Bone marrow (tissue), 2 donors: ENCODE results near the gene SPESP1.
"Not testable (repeated sequence)": the region's sequence is repeated elsewhere in the genome, so short reads cannot be mapped to it uniquely, and the experiment has no call there.

Experiments
- DNase-seq, 2 donors: peaks; one replicate each; lab custom pipeline; 2025; lab: John Stamatoyannopoulos, UW

SPESP1 gene

GRCh38 chr15:68963719-68964118 is 33.4 kb downstream of the SPESP1 start:
- not testable (repeated sequence) for DNase-seq

DNA sequence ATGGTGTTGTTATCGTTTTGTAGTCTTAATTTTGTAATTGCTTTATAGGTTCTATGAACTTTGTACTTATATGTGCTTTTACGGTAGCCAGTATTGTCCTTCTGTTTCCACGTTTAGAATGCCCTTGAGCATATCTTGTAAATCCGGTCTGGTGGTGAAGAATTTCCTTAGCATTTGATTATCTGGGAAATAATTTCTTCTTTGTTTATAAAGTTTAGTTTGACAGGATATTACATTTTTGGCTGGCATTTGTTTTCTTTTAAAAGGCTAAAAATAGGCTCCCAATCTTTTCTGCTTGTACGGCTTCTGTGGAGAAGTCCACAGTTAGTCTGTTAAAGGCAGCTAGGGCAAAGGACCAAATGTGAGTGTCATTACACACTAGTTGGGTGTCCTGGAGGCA is 36.7 kb downstream of the SPESP1 start:
- DNase-seq: no peak

- no peak for DNase-seq
Observed at GRCh38 chr15:68967948-68968347, 37.6 kb downstream of the SPESP1 start.

GRCh38 chr15:68969298-68969697 is 39.0 kb downstream of the SPESP1 start:
- no peak for DNase-seq

DNA sequence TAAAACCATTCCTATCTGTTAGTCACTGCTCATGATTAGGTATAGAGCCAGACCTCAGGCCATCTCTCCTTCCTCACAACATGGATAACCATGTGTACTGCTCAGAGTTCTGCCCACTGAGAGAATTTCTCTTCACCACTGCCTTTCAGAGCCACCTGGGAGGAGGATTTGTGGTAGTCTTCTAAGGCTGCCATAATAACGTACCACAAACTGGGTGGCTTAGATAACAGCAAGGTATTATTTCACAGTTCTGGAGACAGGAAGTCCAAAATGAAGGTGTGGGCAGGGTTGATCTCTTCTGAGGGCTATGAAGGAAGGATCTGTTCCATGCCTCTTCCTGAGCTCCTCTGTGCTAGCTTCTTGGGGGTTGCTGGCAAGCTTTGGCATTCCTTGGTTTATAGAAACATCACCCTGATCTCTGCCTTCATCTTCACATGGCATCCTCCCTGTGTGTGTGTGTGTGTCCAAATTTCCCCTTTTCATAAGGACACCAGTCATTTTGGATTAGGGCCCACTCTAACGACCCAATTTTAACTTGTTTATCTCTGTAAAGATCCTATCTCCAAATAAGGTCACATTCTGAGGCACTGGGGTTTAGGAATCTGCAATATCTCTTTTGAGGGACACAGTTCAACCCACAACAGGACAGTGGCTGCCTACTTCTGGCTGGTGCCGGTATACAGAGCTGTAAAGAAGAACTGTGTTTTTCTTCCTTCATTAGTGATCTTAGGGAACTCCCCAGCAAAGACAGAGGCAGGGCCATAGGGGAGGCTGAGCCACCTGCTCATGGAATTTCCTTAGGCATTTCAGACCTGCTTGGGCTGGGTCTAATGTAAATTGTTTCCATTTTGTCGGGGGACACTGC is 42.1 kb downstream of the SPESP1 start:
- no peak for DNase-seq

- not testable (repeated sequence) for DNase-seq
Observed at GRCh38 chr15:68975651-68976160, 45.4 kb downstream of the SPESP1 start.

DNA sequence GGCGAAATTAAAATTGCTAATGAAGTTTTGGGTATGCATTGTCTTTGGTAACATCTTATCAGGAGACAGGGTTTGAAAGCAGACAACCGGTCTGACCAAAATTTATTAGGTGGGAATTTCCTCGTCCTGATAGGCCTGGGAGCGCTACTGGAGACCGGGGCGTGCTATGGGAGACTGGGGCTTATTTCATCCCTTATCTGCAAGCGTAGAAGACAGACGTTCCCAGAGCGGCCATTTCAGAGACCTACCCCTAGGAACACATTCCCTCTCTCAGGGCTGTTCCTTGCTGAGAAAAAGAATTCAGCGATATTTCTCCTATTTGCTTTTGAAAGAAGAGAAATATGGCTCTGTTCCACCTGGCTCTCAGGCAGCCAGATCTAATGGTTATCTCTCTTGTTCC is 47.1 kb downstream of the SPESP1 start:
- not testable (repeated sequence) for DNase-seq

- DNase-seq: no peak
Observed at GRCh38 chr15:68979006-68979405, 48.7 kb downstream of the SPESP1 start.

DNA sequence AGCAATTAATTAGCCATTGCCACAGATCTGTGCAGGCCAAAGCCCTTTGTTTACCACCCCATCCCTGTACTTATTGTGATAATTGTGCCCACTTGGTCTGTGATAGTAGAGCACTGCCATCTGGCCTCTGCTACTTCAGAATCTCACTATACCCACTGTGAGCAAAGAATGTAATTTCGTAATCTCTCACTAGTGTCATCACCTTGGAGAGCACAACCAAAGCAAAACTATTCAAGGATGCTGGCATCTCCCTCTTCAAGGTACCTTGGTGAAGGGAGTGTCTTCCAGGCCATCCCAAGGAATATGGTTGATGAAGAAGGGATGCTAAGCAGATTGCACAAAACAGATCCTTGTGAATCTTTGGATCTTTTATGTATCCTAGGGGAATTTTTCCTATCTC is 49.5 kb downstream of the SPESP1 start:
- no peak for DNase-seq

DNA sequence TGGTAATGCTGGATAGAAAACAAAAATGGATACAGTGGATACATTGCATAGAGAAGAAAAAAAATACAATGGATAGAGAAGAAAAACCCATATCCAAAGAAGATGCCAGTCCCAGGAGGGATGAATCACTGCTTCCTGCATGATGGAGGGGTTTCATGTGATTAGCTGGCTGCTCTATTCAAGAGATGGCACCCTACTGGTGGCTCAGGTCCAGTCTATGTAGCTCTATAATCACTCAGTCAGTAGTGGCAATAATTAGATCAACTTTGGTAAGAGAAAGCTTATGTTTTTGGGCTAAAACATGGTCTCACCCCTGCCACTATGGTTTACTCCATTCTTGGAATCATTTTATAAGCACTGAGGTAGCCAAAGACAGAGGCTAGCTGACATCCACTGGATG is 50.5 kb downstream of the SPESP1 start:
- DNase-seq: no peak

- DNase-seq: no peak
Observed at GRCh38 chr15:68981941-68982340, 51.6 kb downstream of the SPESP1 start.

DNA sequence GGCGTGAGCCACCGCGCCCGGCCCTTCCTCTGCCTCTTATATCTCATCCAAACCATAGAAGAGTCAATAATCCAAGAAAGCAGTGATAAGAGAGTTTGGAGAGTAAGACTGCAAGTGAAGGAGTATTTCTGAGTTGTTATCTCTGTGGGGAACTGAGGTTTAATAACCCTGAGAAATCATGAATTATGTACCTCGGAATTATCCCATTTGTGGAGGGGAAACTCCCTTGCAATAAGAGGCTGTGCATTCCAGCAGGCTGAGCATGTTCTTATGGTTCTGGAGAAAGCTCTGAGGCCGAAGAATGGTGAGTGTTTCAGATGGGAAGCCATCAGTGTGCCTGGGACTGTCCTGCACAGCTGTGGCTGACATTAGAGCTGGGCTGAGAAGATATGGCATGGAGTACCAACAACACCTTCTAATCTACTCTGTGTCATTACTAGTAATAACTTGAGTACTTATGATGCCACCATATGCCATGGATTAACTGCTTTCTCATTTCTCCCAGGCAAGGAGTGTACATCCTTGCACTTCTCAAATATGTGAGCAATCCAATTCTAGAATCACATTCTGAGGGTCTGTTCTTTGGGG is 52.7 kb downstream of the SPESP1 start:
- DNase-seq: no peak

DNA sequence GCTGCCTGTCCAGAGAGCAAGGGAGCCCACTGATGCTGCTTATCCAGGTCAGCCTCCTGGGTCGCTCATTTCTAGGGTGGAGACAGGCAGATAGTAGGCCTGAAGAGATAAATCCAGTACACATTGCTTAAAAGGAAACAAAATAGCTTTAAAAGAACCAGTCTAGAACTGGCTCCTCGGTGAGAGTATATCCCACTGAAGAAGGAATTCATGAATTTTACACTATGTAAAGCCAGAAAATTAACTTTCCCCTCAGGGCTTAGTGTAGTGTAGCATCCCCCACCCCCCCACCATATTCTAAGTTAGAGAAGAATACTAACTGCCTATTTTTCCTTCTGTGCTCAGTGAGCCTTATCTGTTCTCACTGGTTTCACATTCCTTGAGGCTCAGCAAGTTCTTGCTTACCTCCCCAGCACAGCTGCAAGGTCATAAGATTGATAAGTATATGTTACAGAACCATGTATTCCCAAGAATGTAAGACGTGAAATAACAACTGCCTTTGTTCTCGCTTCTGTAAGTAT is 53.7 kb downstream of the SPESP1 start:
- DNase-seq: no peak

DNA sequence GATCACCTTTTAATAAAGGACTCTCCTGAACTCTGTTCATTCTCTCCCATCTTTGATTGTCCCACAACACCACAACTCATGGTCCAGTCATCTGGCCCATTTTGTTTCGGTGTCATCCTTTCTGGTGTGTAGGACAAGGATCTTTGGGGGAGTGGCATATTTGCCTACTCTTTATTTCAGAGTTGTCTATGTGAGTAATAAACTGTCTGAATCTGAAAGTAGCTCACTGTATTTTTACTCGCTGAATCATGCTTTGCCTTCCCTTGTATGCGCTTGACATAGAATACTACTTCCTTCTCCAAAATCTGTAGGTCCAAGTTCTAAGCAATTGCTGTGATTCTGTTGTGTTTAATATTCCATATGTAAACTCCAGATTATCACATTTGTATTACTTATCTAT is 54.3 kb downstream of the SPESP1 start:
- no peak for DNase-seq

DNA sequence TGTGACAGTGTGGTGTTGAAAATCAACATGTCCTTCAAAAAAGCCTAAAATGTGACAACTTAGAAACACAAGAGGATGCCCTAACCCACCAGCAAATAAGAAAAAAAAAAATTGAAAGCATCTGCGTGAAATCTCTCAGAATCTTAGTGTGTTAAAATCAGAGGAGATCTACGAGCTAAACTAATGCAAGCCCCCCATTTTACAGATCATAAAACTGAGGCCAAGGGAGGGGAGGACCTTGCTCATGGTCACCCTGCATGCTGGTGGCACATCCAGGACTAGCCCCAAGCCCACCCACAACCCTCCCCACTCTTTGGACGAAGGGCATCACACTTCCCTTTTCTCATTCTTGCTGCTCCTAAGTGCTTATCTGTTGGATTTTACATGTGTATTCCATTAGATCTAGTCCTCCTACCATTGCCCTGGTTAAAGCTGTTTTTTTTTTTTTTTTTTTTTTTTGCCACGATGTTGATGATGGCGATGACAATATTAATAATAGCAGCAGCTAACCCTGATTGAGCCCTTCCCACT is 55.1 kb downstream of the SPESP1 start:
- DNase-seq: no peak

- DNase-seq: no peak
Observed at GRCh38 chr15:68986322-68986721, 56.0 kb downstream of the SPESP1 start.

- DNase-seq: no peak
Observed at GRCh38 chr15:68987120-68987519, 56.8 kb downstream of the SPESP1 start.

- DNase-seq: no peak
Observed at GRCh38 chr15:68987676-68988075, 57.4 kb downstream of the SPESP1 start.

DNA sequence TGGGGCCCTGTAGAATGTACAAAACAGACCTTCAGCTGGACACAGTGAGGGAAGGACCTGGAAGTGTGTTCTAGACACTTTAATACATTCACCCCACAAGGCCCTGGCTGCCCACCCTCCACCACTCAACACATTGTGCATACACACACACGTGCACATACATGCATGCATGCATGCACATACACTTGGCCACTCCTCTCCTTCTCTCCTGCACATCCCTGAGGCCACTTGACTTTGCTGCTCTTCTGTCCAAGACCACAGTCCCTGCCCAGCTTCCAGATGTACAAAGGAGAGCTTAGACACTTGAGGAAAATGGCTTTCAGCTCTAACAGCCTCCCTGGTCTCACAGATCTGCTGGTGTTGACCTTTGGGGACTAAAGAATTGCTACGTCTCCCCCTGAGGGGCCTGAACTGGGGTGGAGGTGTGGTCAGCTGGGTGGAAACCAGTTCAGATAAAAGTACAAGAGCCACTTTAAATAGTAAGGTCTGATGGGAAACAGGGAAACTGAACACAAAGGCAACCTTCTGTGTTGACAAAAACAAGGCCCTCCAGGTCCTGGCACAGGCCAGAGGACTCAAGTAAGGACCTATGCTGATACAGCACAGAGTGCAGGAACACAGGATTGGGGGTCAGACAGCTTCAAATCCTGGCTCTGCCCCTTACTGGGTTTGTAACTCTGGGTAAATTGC is 59.4 kb downstream of the SPESP1 start:
- DNase-seq: no peak

DNA sequence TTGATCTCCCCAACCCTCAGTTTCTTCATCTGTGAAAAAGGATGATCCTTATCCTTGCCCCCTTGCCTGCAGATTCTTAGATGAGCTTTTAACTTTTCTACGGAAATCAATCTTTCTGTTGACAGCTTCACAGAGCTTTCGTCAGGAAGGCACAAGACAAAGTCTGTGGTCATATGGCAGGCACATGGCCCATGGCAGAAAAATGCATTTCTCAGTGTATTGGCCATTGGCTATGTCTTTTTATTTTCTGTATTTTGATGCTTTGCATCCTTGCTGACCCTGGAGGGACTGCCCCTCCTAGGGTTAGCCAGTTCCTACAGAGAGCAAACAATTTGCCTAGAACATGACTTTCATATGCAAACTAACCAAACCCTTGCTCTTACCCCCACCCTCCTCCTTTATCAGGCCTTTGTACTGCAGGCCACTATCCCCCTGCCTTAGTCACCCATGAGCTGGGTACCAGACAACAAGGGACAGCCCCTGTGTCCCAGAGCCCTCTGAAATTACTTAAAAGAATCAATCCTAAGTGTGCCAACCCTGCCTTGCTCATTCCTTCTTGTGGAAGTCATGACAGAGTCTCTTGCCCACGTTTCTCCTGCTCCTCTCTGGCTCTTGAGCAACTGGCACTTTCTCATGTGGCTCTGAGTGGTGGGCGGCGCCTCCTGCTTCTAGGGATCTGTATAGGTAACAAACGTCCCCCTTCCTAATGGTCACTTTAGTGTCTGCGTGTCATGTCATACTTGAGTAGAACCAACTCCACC is 60.1 kb downstream of the SPESP1 start:
- DNase-seq: no peak

- DNase-seq: no peak
Observed at GRCh38 chr15:68990992-68991500, 60.7 kb downstream of the SPESP1 start.
